Measurements from ENCODE around the gene ATP6V0C. TPM values are rescaled to one million over a fixed set of nuclear protein-coding genes. Genes with fewer than 3 reads are reported as not detected.
"Not testable (repeated sequence)": the region's sequence is repeated elsewhere in the genome, so short reads cannot be mapped to it uniquely, and the experiment has no call there.

ATP6V0C gene
- total RNA-seq, 2 donors from 2014 or later, result 114 to 164 TPM

DNA sequence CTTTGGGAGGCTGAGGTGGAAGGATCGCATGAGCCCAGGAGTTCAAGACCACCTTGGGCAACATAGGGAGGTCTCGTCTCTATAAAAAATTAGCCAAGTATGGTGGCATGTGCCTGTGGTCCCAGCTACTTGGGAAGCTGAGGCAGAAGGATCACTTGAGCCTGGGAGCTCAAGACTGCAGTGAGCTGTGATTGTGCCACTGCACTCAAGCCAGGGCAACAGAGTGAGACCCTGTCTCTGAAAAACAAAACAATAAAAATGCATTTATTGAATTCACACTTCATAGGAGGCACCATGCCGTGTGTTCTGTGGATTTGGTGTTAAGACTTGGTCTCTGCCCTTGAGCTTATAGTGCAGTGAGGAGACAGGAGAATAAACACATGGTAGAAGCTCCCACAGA lies 36.4 kb upstream of the ATP6V0C start:
- Histone ChIP-seq H3K27me3 (replicated peaks; ENCODE audit: insufficient read depth) (no peaks in the 10 kb centered on the region), H3K4me3 (no peak overlapping the region), H3K4me1 (replicated peaks) (peaks cover 7% of the 10 kb centered on the region), H3K27ac (no peak overlapping the region), H3K36me3 (no peaks in the 10 kb centered on the region), H3K9me3 (no peaks in the 10 kb centered on the region)
- DNase-seq (ENCODE audit: low spot score), result no peak
- TF ChIP-seq CTCF (IDR thresholded peaks at IDR 0.05) (no peak), POLR2A (IDR thresholded peaks at IDR 0.05) (no peak), POLR2AphosphoS5 (IDR thresholded peaks at IDR 0.05) (no peak)
- intact Hi-C loops (cut with DNase I), result no loop called here
- WGBS, result 93% methylated on average over 3 of the region's 3 CpGs

- intact Hi-C loops (cut with DNase I), result no loop called here
- no peak overlapping the region for H3K27ac ChIP-seq
- no peak for DNase-seq (ENCODE audit: low spot score)
- peaks cover 4% of the 10 kb centered on the region for H3K4me1 ChIP-seq (replicated peaks)
- WGBS, result 56% methylated on average over 8 of the region's 8 CpGs
- H3K36me3 ChIP-seq, result no peaks in the 10 kb centered on the region
- no peak overlapping the region for H3K4me3 ChIP-seq
- no peaks in the 10 kb centered on the region for H3K9me3 ChIP-seq
- no peaks in the 10 kb centered on the region for H3K27me3 ChIP-seq (replicated peaks; ENCODE audit: insufficient read depth)
- TF ChIP-seq CTCF (IDR thresholded peaks at IDR 0.05) (no peak), POLR2AphosphoS5 (IDR thresholded peaks at IDR 0.05) (no peak), POLR2A (IDR thresholded peaks at IDR 0.05) (no peak)
These were observed 35.5 kb upstream of the ATP6V0C start for GRCh38 chr16:2478279-2478678.

DNA sequence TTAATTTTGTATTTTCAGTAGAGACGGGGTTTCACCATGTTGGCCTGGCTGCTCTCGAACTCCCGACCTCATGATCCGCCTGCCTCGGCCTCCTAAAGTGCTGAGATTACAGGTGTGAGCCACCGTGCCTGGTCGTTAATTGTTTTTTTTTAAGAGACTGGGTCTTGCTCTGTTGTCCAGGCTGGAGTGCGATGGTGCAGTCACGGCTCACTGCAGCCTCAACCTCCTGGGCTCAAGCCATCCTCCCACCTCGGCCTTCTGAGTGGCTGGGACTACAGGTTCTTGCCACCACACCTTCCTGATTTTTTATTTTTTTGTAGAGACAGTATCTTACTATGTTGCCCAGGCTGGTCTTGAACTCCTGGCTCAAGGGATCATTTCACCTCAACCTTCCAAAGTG lies 33.8 kb upstream of the ATP6V0C start:
- DNase-seq (ENCODE audit: low spot score); H3K9me3 ChIP-seq; intact Hi-C loops (cut with DNase I); H3K27ac ChIP-seq; H3K4me3 ChIP-seq; H3K4me1 ChIP-seq (replicated peaks); H3K36me3 ChIP-seq; H3K27me3 ChIP-seq (replicated peaks; ENCODE audit: insufficient read depth): not testable (repeated sequence)
- WGBS, result 94% methylated on average over 10 of the region's 10 CpGs

- no peaks in the 10 kb centered on the region for H3K9me3 ChIP-seq
- DNase-seq (ENCODE audit: low spot score), result no peak
- no peaks in the 10 kb centered on the region for H3K36me3 ChIP-seq
- TF ChIP-seq CTCF (IDR thresholded peaks at IDR 0.05), result no peak
- no peak for TF ChIP-seq POLR2A (IDR thresholded peaks at IDR 0.05)
- no peak for TF ChIP-seq POLR2AphosphoS5 (IDR thresholded peaks at IDR 0.05)
- no peaks in the 10 kb centered on the region for H3K4me1 ChIP-seq (replicated peaks)
- no peak overlapping the region for H3K4me3 ChIP-seq
- no peak overlapping the region for H3K27ac ChIP-seq
- WGBS, result 51% methylated on average over 12 of the region's 12 CpGs
- no peaks in the 10 kb centered on the region for H3K27me3 ChIP-seq (replicated peaks; ENCODE audit: insufficient read depth)
- intact Hi-C loops (cut with DNase I), result no loop called here
These were observed 32.8 kb upstream of the ATP6V0C start for GRCh38 chr16:2480948-2481347.

DNA sequence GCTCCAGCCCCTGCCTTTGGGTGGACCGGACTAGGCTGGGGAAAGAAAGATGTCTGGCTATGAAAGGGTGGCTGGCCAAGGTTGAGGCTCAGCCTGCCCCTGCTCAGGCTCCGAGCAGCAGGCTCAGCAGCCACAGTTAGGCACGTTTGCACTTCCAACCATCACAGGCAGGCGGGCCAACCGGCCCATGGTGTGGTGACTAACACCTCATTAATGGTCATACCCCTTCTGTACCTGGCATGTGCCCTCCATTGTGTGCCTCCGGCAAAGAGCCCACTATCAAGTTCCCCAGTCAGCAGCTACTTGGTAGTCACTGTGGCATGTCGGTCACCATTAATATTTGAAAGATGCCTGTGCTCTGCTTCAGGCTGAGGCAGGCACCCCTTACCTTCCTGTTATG lies 32.1 kb upstream of the ATP6V0C start:
- TF ChIP-seq POLR2A (IDR thresholded peaks at IDR 0.05) (no peak), CTCF (IDR thresholded peaks at IDR 0.05) (no peak), POLR2AphosphoS5 (IDR thresholded peaks at IDR 0.05) (no peak)
- no peak for DNase-seq (ENCODE audit: low spot score)
- Histone ChIP-seq H3K9me3 (no peaks in the 10 kb centered on the region), H3K4me1 (replicated peaks) (no peaks in the 10 kb centered on the region), H3K27me3 (replicated peaks; ENCODE audit: insufficient read depth) (no peaks in the 10 kb centered on the region), H3K27ac (no peak overlapping the region), H3K36me3 (no peaks in the 10 kb centered on the region), H3K4me3 (no peak overlapping the region)
- 76% methylated on average over 7 of the region's 7 CpGs for WGBS
- intact Hi-C loops (cut with DNase I), result no loop called here

Measured in prostate gland (tissue), 2 donors.